ENCODE data around the gene DEFB132.

DNA sequence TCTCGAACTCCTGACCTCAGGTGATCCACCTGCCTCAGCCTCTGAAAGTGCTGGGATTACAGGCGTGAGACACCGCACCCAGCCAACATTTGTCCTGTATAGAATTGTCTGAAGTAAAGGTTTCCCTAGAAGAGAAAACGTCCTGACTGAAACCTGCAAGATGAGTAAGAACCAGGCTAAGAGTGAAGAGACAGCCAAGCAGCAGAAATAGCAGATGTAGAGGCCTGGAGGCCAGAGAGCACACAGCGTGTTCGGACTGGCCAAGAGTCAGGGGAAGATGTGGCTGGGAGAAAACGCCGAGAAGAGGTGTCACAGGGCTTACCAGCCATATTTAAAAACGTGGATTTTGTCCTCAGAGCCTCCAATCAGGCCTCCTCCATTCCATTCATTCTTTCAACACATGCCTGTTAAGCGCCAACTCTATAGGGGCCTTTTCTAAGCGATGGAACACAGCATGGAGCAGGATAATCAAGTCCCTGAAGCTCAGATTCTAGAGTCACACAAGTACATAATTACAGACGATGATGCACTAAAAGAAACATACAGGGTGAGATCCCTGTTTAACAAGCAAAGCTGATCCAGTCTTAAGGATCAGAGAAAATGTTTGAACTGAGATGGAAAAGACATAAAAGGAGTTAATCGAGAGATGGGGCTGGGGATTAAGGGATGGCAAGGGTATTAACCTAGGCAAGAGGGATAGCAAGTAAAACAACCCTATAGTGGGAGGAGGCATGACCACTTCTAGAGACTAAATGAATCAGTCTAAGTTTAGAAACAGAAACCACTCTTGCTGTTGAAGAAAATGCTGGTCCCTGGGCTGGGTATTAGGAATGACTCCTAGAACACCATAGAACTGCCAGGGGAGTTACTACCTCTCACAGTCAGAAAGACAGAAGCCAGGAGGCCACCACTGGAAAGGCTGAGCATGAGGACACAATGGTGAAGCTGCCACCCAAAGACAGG lies 44.6 kb downstream of the DEFB132 start:
- no peak for TF ChIP-seq CTCF (IDR thresholded peaks at IDR 0.05; ENCODE audit: low read depth, low read length)
- TF ChIP-seq EZH2phosphoT487 (IDR thresholded peaks at IDR 0.05; ENCODE audit: low read depth) = no peak

Measured in OCI-LY3 (cell line).